ENCODE data around the gene FOS. TPM values are rescaled to one million over a fixed set of nuclear protein-coding genes. Genes with fewer than 3 reads are reported as not detected.

Gene FOS
- polyA plus RNA-seq, 1 donor = 1,610 TPM

Other genes starting within 250 kb of the FOS start
- 21.8 TPM for gene MLH3, start 227.4 kb upstream of the FOS start, polyA plus RNA-seq
- gene ACYP1, start 214.8 kb upstream of the FOS start, polyA plus RNA-seq = 30.3 TPM
- gene ZC2HC1C, start 209.2 kb upstream of the FOS start, polyA plus RNA-seq = 4.5 TPM
- 72.8 TPM for gene NEK9, start 151.8 kb upstream of the FOS start, polyA plus RNA-seq
- 194 TPM for gene TMED10, start 102.2 kb upstream of the FOS start, polyA plus RNA-seq
- gene JDP2, start 149.2 kb downstream of the FOS start, polyA plus RNA-seq = 30.0 TPM
- 0.67 TPM for gene BATF, start 243.6 kb downstream of the FOS start, polyA plus RNA-seq